Lung microvascular endothelial cell (primary cell): ENCODE results near the gene SLC36A4. TPM values are rescaled to one million over a fixed set of nuclear protein-coding genes. Genes with fewer than 3 reads are reported as not detected.
"Not testable (repeated sequence)": the region's sequence is repeated elsewhere in the genome, so short reads cannot be mapped to it uniquely, and the experiment has no call there.

ENCODE experiments used
- DNase-seq, 2 donors: peaks; one replicate each; pipeline versions ENCODE4 v3.0.0 to v3.0.0-alpha.2; 2010; ENCODE audit warnings: low read depth in 2 of 2
- total RNA-seq: library from RNA; depleted of rRNA; stranded (reverse); fragments of >200 nt; gene quantifications from 2 replicates; pipeline ENCODE4 v1.2.1, GENCODE V29; 2014

The SLC36A4 gene
- total RNA-seq, 1 donor from 2014 or later = 3.8 TPM

DNA sequence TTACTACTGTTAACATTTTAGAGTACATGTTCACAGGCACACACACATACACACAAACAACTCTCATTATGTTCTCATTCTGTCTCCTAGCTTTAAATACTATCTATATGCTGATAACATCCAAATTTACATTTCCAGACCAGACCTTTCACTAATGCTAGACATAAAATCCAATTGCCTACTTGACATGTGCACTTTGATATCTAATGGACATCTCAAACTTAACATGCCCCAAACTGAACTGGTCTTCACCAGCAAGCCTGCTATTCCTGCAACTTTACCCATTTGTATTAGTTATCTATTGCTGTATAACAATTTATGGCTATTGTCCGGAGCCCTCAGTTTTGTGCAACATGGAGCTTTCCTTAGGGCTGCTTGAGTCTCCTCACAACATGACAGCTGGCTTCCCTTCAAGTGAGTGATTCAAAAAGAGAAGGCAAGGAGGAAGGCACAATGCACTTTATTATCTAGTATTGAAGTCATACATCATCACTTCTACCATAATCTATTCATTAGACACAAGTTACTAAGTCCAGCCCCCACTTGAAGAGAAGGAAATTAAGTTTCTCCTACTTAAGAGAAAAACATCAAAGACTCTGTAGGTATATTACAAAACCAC lies 3.0 kb downstream of the SLC36A4 start:
- DNase-seq = no peak

GRCh38 chr11:93193731-93194130 lies 4.1 kb downstream of the SLC36A4 start:
- DNase-seq = no peak

- DNase-seq = no peak
Observed at GRCh38 chr11:93192163-93192562, 5.6 kb downstream of the SLC36A4 start.

- DNase-seq = no peak
Observed at GRCh38 chr11:93189462-93189861, 8.3 kb downstream of the SLC36A4 start.

GRCh38 chr11:93188726-93189125 lies 9.1 kb downstream of the SLC36A4 start:
- no peak for DNase-seq

- no peak for DNase-seq
Observed at GRCh38 chr11:93187290-93187689, 10.5 kb downstream of the SLC36A4 start.

DNA sequence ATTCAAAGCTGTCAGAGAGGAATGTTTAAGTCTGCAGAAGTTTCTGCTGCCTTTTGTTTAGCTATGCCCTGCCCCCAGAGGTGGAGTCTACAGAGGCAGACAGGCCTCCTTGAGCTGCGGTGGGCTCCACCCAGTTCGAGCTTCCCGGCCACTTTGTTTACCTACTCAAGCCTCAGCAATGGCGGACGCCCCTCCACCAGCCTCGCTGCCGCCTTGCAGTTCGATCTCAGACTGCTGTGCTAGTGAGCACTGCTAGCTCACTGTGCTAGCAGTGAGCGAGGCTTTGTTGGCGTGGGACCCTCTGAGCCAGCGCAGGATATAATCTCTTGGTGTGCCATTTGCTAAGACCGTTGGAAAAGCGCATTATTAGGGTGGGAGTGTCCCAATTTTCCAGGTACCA lies 19.9 kb downstream of the SLC36A4 start:
- DNase-seq = not testable (repeated sequence)

- DNase-seq = peak; percentile 48 to 57
Observed at GRCh38 chr11:93169950-93170561, 27.7 kb downstream of the SLC36A4 start.

DNA sequence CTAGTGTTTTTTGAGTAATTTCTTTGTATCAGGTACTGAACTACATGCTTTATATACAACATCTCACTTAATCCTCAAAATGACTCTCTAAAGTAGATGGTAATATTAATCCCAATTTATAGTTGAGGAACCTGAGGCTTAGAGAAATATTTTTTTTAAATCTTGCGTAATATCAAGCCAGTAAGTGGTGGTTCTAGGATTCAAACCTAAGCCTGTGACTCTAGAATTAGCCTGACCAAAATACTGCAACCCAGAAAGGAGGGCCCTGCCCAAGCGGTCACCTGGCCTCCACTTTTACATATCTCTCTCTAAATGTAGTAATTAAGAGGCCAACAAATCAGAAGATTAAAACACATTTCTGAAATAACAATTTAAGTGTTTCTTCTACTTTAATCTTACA lies 28.6 kb downstream of the SLC36A4 start:
- no peak for DNase-seq

- no peak for DNase-seq
Observed at GRCh38 chr11:93166862-93167261, 30.9 kb downstream of the SLC36A4 start.

DNA sequence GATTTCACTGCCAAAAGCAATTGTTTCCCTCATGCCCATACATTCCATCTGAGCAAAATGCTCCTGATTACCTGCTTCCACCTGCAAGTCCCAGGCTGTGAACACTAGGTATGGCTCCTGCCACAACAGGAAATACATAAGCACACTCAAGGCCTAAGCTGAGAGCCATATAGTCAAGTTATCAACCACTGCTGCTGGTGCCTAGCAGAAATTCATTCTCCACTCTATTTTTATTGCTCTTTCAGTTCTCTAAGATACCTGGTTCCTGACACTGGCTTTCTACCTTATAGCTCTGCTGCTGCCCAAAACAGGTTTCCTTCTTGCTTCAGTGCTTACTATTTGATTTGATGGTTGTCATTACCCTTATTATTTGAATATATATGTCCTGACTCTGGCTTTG lies 31.6 kb downstream of the SLC36A4 start:
- DNase-seq = no peak

DNA sequence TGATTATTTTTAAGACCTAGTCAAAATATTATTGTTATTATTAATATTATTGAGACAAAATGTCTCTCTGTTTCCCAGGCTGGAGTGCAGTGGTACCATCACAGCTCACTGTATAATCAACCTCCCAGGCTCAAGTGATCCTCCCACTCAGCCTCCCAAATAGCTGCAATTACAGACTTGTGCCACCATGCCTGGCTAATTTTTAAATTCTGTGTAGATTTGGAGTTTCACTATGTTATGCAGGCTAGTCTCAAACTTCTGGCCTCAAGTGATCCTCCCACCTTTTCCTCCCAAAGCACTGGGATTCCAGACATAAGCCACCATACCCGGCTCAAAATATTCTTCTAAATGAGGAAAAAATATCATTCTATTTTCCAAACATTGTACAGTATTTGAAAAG lies 37.0 kb downstream of the SLC36A4 start:
- DNase-seq = no peak

- peak in 1 of 2 donors; percentile 63 for DNase-seq
Observed at GRCh38 chr11:93160156-93160555, 37.6 kb downstream of the SLC36A4 start.

DNA sequence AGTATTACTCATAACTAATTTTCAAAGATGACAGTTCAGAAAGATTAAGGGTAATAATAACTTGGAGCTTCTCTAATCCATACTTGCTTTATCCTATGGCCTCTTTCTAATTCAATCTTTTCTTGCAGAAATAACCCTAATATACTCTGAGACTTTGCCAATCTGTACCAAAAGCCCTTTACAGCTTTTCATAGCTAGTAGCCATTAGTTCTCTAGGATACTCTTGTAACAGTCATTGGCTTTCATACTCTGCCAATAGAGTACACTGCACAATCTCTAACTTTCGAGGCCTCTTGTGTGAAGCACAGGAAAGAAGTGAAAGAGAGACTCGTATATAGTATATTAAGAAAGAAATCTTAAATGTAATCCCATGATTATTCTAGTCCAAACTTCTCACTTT lies 38.1 kb downstream of the SLC36A4 start:
- no peak for DNase-seq

DNA sequence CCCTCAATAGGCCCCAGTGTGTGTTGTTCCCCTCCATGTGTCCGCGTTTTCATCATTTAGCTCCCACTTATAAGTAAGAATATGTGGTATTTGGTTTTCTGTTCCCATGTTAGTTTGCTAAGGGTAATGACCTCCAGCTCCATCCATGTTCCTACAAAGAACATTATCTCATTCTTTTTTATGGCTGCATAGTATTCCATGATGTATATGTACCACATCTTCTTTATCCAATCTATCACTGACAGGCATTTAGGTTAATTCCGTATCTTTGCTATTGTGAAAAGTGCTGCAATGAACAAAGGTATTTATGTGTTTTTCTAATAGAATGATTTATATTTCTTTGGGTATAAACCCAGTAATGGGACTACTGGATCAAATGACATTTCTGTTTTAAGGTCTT lies 42.1 kb downstream of the SLC36A4 start:
- DNase-seq = no peak

GRCh38 chr11:93145390-93145915 lies 52.3 kb downstream of the SLC36A4 start:
- no peak for DNase-seq

- DNase-seq = peak in 1 of 2 donors; percentile 45
Observed at GRCh38 chr11:93143800-93144199, 54.0 kb downstream of the SLC36A4 start.

GRCh38 chr11:93143186-93143585 lies 54.6 kb downstream of the SLC36A4 start:
- no peak for DNase-seq

- no peak for DNase-seq
Observed at GRCh38 chr11:93133488-93134109, 64.2 kb downstream of the SLC36A4 start.

DNA sequence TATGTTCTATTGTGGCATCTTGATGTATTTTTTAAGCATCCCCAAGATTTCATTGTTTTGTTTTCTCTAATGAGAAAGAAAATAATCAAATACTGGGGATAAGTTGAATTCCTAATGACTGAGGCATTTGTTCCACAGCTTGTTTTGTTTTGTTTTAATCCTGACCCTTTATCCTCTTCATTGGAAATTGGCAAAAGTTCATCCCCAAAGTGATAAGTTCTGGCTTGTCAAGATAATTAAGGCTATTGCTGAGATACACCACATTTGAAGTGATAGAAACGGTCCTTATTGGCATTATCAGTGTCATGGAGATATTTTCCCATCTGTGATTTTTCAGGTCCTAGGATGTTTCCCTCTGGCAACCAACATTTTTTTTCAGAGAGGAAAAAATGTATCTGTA lies 65.0 kb downstream of the SLC36A4 start:
- no peak for DNase-seq

- peak; percentile 10 to 13 for DNase-seq
Observed at GRCh38 chr11:93131709-93132108, 66.1 kb downstream of the SLC36A4 start.

DNA sequence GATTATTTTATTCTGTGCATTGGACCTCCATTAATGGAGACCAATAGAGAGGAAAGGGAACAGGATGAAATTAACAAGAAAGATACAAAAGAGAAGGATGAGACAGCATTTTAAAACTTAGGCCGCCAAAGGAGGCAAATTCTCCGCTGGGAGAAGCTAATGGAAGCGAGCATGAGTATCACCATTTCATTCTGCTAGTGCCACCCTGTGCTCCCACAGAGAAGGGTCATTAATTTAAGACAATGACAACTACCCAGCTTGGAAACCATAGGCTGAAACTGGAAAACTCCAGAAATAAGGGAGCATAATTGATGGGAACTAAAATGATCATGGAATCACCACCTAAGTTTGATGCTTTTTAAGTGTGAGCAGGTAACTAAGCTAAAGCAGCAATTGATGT lies 69.2 kb downstream of the SLC36A4 start:
- no peak for DNase-seq

DNA sequence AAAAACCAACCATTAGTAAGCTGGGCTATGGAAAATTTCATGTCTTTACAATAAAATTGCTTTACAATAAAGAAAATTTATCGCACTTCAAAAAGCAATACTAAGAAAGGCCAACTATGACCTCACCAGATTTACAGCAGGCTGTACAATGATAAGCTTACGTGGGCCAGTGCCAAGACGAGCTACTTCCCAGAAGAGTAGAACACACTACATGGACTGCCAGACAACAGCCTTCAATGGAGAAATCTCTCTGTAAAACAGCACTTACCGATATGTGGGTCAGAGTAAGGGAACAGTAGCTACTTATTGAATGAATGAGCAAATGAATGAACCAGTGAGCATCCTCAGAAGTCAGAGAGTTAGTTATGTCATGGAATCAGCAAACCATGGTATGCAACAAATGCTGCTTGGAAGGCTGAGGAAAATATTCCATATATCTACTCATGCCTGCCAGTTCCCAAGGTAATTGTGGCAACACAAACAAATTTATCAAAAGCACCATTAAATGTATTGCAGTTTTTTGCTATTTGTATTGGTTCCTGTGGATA lies 74.4 kb downstream of the SLC36A4 start:
- DNase-seq = no peak
